Tibial artery (tissue), 4 donors: ENCODE measurements around the gene PAWR.

Source experiments
- DNase-seq, 2 donors: peaks; one replicate each; pipeline ENCODE4 v3.0.0-alpha.2; 2019
- H3K27ac ChIP-seq, 2 donors: fragments of 200-600 bp; sonication (generic) in 1 of 2; 1 replicate in 1 of 2; 2 replicates in 1 of 2; pipeline ENCODE4 v1.5.1; 2018 to 2019; ENCODE audit warnings: mild to moderate bottlenecking in 1 of 2
- H3K27me3 ChIP-seq, 2 donors: fragments of 200-600 bp; sonication (generic) in 1 of 2; one replicate each; pipeline versions ENCODE4 v1.5.1 to v1.6.0; 2016 to 2019
- H3K36me3 ChIP-seq, 3 donors: fragments of 200-600 bp; sonication (generic) in 2 of 3; one replicate each; pipeline ENCODE4 v1.5.1; 2016 to 2019; ENCODE audit warnings: mild to moderate bottlenecking in 2 of 3
- H3K4me1 ChIP-seq, 4 donors: fragments of 200-600 bp; sonication (generic) in 2 of 4; 1 replicate in 3 of 4; 2 replicates in 1 of 4; pipeline ENCODE4 v1.5.1; 2016 to 2019
- H3K4me3 ChIP-seq, 2 donors: fragments of 200-600 bp; sonication (generic) in 1 of 2; 1 replicate in 1 of 2; 2 replicates in 1 of 2; pipeline ENCODE4 v1.5.1; 2018 to 2019; ENCODE audit warnings: mild to moderate bottlenecking in 2 of 2
- H3K9me3 ChIP-seq, 3 donors: fragments of 200-600 bp; sonication (generic) in 1 of 3; one replicate each; pipeline ENCODE4 v1.5.1; 2016 to 2019
- intact Hi-C: fragments of 100-400 bp; cut with DNase I; formaldehyde crosslinking; loops from one replicate; pipeline ENCODE4 v1.15.0; 2023; ENCODE audit warnings: low total_unique reads
- TF ChIP-seq, protein P1 (sequence below), 2 experiments: fragments of 200-600 bp in 1 of 2; fragments of 450-650 bp in 1 of 2; IDR thresholded peaks; one replicate each; pipeline ENCODE4 v1.5.1; 2017 to 2019; ENCODE audit warnings: antibody characterized with exemption in 2 of 2, mild to moderate bottlenecking in 1 of 2, moderate library complexity in 1 of 2

The PAWR gene

DNA sequence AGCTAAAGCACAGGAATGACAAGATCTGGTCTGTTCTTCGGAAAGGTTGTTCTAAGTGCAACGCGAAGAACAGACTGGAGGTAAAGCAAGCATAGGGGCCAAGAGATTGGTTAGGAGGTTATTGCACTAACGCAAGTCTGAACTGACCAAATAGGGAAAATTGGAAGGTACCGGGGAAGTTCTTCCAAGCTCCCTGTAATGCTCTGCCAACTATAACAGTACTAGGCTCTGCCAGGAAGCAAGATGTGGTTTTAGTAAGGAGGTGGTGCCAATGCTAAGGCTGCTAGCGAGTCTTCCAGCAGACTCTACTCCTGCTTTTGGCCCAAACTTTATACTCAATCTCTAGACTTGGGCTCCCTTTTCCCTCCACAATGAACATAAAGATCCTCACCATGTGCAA is 138.6 kb downstream of the PAWR start:
- Histone ChIP-seq H3K9me3 (no peaks in the 10 kb centered on the region), H3K36me3 (peaks cover 0 to 10% (median 0%) of the 10 kb centered on the region in 3 donors), H3K4me1 (peaks cover 6 to 87% (median 66%) of the 10 kb centered on the region in 4 donors), H3K4me3 (no peak overlapping the region), H3K27me3 (no peaks in the 10 kb centered on the region), H3K27ac (peak overlapping the region; percentile 54 to 64)
- TF ChIP-seq, protein P1, sequence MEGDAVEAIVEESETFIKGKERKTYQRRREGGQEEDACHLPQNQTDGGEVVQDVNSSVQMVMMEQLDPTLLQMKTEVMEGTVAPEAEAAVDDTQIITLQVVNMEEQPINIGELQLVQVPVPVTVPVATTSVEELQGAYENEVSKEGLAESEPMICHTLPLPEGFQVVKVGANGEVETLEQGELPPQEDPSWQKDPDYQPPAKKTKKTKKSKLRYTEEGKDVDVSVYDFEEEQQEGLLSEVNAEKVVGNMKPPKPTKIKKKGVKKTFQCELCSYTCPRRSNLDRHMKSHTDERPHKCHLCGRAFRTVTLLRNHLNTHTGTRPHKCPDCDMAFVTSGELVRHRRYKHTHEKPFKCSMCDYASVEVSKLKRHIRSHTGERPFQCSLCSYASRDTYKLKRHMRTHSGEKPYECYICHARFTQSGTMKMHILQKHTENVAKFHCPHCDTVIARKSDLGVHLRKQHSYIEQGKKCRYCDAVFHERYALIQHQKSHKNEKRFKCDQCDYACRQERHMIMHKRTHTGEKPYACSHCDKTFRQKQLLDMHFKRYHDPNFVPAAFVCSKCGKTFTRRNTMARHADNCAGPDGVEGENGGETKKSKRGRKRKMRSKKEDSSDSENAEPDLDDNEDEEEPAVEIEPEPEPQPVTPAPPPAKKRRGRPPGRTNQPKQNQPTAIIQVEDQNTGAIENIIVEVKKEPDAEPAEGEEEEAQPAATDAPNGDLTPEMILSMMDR (IDR thresholded peaks at IDR 0.05) = no peak
- intact Hi-C loops = loop anchor here (5.0 kb wide), 2 partner anchors 140 to 645 kb away; partner anchors contain the start of gene PAWR
- DNase-seq = no peak

DNA sequence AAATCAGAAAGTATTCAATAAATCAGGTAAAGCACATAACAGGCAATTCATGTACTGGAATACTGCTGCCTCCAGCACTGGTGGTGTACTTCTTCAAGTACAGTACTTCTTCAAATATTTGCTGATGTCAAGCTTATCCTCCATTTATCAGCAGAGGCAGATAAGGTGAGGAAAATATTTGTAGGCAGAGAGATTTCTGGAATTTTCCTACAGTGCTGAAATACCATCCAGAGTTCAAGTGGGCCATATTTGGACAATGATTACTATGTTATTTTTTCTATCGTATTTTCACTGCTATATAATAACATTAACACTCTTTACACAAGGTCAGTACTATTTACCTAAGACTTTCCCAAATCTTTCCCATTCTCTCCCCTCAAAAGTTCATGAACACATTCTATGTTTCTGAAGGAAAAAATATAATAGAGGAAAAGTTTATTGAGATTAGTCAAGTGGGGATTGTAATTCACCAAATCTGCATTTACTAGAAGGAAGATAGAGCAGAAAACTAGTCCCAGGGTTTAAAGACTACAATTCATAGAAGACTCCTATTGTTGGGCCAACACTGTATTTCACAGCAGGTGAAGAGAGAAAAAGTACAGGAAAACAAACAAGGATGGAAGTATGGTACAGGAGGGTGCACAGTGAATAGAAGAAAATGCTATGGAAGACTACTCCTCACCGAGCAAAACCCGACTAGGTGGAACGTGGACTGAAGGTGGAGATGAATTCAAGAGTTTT is 141.1 kb downstream of the PAWR start:
- intact Hi-C loops = loop anchor here (5.0 kb wide), 2 partner anchors 143 to 648 kb away; partner anchors contain the start of gene PAWR
- TF ChIP-seq, protein P1 (IDR thresholded peaks at IDR 0.05) = no peak

DNA sequence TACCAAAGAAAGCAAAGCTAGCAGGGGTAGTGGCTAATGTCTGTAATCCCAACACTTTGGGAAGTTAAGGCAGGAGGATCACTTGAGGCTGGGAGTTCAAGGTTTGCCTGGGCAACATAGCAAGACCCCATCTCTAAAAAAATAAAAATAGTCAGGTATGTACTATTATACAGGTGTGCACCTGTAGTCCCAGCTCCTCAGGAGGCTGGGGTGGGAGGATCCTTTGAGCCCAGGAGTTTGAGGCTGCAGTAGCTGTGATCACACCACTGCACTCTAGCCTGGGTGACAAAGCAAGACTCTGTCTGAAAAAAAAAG is 142.2 kb downstream of the PAWR start:
- no peak for DNase-seq
- H3K4me3 ChIP-seq = no peak overlapping the region
- H3K27me3 ChIP-seq = no peaks in the 10 kb centered on the region
- TF ChIP-seq, protein P1 (IDR thresholded peaks at IDR 0.05) = no peak
- peak overlapping the region; percentile 58 to 70 for H3K27ac ChIP-seq
- intact Hi-C loops = no loop called here
- H3K36me3 ChIP-seq = peaks cover 0 to 1% (median 0%) of the 10 kb centered on the region in 3 donors
- peaks cover 6 to 68% (median 53%) of the 10 kb centered on the region in 4 donors for H3K4me1 ChIP-seq
- no peaks in the 10 kb centered on the region for H3K9me3 ChIP-seq

More for the DNA sequence above, 141.1 kb downstream of the PAWR start:
- H3K4me1 ChIP-seq = peaks cover 6 to 76% (median 58%) of the 10 kb centered on the region in 4 donors
- no peak for DNase-seq
- H3K9me3 ChIP-seq = no peaks in the 10 kb centered on the region
- H3K27ac ChIP-seq = peak overlapping the region in 1 of 2 donors; percentile 70
- no peaks in the 10 kb centered on the region for H3K27me3 ChIP-seq
- no peak overlapping the region for H3K4me3 ChIP-seq
- peaks cover 0 to 10% (median 0%) of the 10 kb centered on the region in 3 donors for H3K36me3 ChIP-seq

DNA sequence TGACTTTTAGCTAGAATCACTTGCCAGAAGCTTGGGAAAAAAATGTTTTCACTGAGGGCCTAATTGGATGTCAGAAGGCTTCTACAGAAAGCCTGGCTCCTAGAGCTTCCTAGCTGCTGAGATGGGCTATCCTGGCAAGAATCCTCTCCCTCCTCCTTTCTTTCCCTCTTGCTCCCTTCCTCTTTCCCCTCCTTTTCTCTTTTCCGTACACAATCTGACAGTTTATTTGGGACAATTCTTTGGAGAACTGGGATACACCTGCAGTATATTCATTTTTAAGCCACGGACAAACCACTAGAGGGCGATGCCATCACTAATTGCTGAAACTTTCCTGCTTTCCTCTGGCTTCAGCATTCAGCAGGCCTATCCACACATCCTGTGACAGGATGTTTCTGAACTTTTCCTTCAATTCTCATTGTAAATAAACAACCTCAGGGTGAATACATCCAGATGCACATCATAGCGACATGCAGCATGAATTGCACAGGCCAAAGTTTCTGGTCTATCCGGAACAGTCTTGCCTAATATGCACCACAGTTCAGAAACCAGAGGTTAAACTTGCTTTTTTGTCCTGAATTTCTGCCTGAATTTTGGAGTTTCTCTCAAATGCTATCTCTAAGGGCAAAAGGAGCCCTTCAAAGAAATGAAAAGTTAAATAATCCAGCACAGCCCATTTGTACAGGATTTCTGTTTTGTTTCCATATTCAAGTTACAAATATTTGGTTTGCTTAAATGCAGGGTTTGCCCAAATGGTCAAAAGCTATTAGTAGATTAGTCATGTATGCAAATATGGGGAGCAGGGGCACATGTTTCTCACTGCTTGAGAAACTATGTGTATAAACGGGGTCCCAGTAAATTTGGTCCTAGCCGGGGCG is 142.8 kb downstream of the PAWR start:
- intact Hi-C loops = no loop called here
- no peaks in the 10 kb centered on the region for H3K27me3 ChIP-seq
- TF ChIP-seq, protein P1 (IDR thresholded peaks at IDR 0.05) = peak; percentile 63 to 66
- H3K4me1 ChIP-seq = peaks cover 6 to 64% (median 49%) of the 10 kb centered on the region in 4 donors
- H3K27ac ChIP-seq = peak overlapping the region; percentile 58 to 70
- H3K36me3 ChIP-seq = no peaks in the 10 kb centered on the region
- peak in 1 of 2 donors; percentile 38 for DNase-seq
- no peaks in the 10 kb centered on the region for H3K9me3 ChIP-seq
- no peak overlapping the region for H3K4me3 ChIP-seq

DNA sequence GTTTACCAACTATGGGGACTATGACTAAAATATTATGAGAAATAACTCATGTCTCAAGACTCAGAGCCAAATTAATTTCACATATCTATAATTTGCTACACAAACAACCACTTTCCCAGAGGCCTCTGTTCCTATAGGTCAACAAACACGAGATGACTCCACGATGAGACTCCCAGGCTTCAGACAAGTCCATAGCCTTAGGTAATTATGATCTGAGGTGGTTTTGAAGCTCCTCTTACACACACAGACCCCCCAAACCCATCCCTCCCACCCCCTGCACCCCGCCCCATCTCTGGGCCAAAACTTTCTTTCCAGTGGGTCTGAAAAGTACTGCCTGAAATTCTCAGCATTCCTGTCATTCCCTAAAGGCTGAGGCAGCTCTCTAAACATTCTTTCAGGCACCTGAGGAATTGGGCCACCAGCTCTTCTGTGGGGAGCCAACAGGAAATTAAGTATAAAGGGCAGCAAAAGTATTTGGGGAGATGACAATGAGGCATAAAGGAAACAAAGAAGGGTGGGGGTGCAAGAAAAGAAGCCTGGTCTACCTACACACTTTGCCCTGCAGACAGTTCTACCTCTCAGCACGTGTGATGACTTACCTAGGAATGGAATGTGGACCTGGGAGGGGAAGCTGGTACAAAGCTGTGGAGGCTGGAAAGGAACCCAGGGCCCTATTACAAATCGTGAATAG is 143.6 kb downstream of the PAWR start:
- no peaks in the 10 kb centered on the region for H3K36me3 ChIP-seq
- peak overlapping the region; percentile 58 to 70 for H3K27ac ChIP-seq
- no peak overlapping the region for H3K4me3 ChIP-seq
- DNase-seq = no peak
- intact Hi-C loops = no loop called here
- H3K4me1 ChIP-seq = peaks cover 6 to 56% (median 41%) of the 10 kb centered on the region in 4 donors
- TF ChIP-seq, protein P1 (IDR thresholded peaks at IDR 0.05) = no peak
- no peaks in the 10 kb centered on the region for H3K9me3 ChIP-seq
- no peaks in the 10 kb centered on the region for H3K27me3 ChIP-seq
